K562 (cell line): ENCODE data around the gene ZNF48. TPM values are rescaled to one million over a fixed set of nuclear protein-coding genes. Genes with fewer than 3 reads are reported as not detected.

Source experiments
- ARID2 ChIP-seq: fragments of 450-650 bp; IDR thresholded peaks from 2 replicates; pipeline ENCODE4 v1.6.1; 2017; ENCODE audit warnings: antibody characterized with exemption, mild to moderate bottlenecking
- ATF2 ChIP-seq: sonication (generic); formaldehyde crosslinking; IDR thresholded peaks from 2 replicates; pipeline ENCODE4 v1.8.1; 2022; ENCODE audit warnings: missing genetic modification reagents
- ATF6 ChIP-seq: sonication (generic); formaldehyde crosslinking; IDR thresholded peaks from 2 replicates; pipeline ENCODE4 v1.4.0; 2020; ENCODE audit warnings: mild to moderate bottlenecking, missing genetic modification reagents
- CTCF ChIP-seq, 3 experiments: IDR thresholded peaks in 2 of 3; conservative IDR thresholded peaks in 1 of 3; 2 replicates each; pipeline ENCODE4 v1.5.1; 2011 to 2012; ENCODE audit warnings: low read length in 3 of 3, mild to moderate bottlenecking in 3 of 3, control low read depth in 2 of 3, improper control_type of control experiment in 1 of 3, inconsistent platforms in 1 of 3, low read depth in 1 of 3, mixed read lengths in 1 of 3, moderate library complexity in 1 of 3; ENCODE audit not compliant: insufficient read depth in 2 of 3
- MGA ChIP-seq: fragments of 450-650 bp; IDR thresholded peaks from 2 replicates; pipeline ENCODE4 v1.6.1; 2016; ENCODE audit warnings: mild to moderate bottlenecking, moderate library complexity
- MXI1 ChIP-seq: IDR thresholded peaks from 2 replicates; pipeline ENCODE4 v1.6.1; 2011; ENCODE audit warnings: low read depth, mild to moderate bottlenecking, improper control_type of control experiment, low read length
- NFIC ChIP-seq: fragments of 450-650 bp; IDR thresholded peaks from 2 replicates; pipeline ENCODE4 v1.6.1; 2017; ENCODE audit warnings: mild to moderate bottlenecking, inconsistent platforms
- RBM34 ChIP-seq: fragments of 200-400 bp; formaldehyde crosslinking; IDR thresholded peaks from 2 replicates; pipeline ENCODE4 v1.6.1; 2018; ENCODE audit warnings: low read length, borderline replicate concordance; ENCODE audit not compliant: insufficient read depth
- polyA plus RNA-seq, 8 experiments: library from polyadenylated mRNA; depleted of rRNA in 4 of 8; stranded (reverse) in 5 of 8; unstranded in 3 of 8; fragments of >200 nt; fragmentation: Nextera tagmentation in 2 of 8; fragmentation: Illumina TruSeq in 1 of 8; extraction: Ambion mirVana in 2 of 8; extraction: Trizol in 1 of 8; gene quantifications; 2 replicates each; pipeline versions ENCODE4 v1.2.1 to v1.2.3, GENCODE V29; 2011 to 2014; ENCODE audit warnings: inconsistent platforms in 1 of 8, missing spikeins in 1 of 8
- total RNA-seq, 7 experiments: library from RNA; depleted of rRNA in 6 of 7; stranded (reverse); fragments of >200 nt in 6 of 7; fragmentation: Illumina TruSeq in 2 of 7; extraction: Trizol in 2 of 7; gene quantifications; 2 replicates each; pipeline versions ENCODE4 v1.2.1 to v1.2.3, GENCODE V29; 2011 to 2021; ENCODE audit warnings: low replicate concordance in 1 of 7

Gene ZNF48
- total and polyA plus RNA-seq, 9 of the 15 experiments (the other 6 are each of a cell fraction or from before 2014, with no cell fraction given) = 0.38 to 11.6 (median 4.7) TPM

- TF ChIP-seq CTCF (IDR thresholded peaks at IDR 0.05 in 2 of 3, conservative IDR thresholded peaks at IDR 0.05 in 1 of 3; ENCODE audit: insufficient read depth in 2 of 3, low read depth in 1 of 3, low read length in 3 of 3) (peak in 1 of 3 experiments; percentile 1; a peak in 1 of 6 replicates), ARID2 (peak; percentile 11; the same call in 1 of the 2 replicates), MGA (peak; percentile 86; the same call in 1 of the 2 replicates), NFIC (peak; percentile 66), RBM34 (no peak), ATF6 (CRISPR knock-in tag) (peak; percentile 71), MXI1 (peak; percentile 28; the same call in 1 of the 2 replicates), ATF2 (CRISPR knock-in tag) (peak; percentile 64; the same call in 1 of the 2 replicates)
Observed at GRCh38 chr16:30355144-30355953, 39.9 kb upstream of the ZNF48 start, which contains the start of gene CD2BP2 (continued).
